K562 (cell line): Measurements from ENCODE around the gene CIAO2A. TPM values are rescaled to one million over a fixed set of nuclear protein-coding genes. Genes with fewer than 3 reads are reported as not detected.

Experiments used
- ATAC-seq: fragments of 200-7000 bp; cut with Tn5 transposase; 3 replicates; pipeline ENCODE4 v1.9.1; 2020; ENCODE audit warnings: moderate library complexity
- BruUV-seq: library from RNA; stranded (reverse); fragments of 400-500 nt; replicated peaks from 2 replicates; lab custom pipeline; 2021; lab: Mats Ljungman, UMichigan
- CTCF ChIA-PET: fragments of 300-600 bp; formaldehyde crosslinking; extraction: SDS; loops from one replicate; lab custom pipeline; 2021; ENCODE audit warnings: low intra/inter-chr PET ratio; lab: Yijun Ruan, JAX
- POLR2A ChIA-PET: fragments of 300-600, 350-650 bp; sonication (Branson Sonifier 250); formaldehyde crosslinking; extraction: SDS; loops from one replicate; lab custom pipeline; 2021; ENCODE audit warnings: antibody characterized with exemption, inconsistent platforms; lab: Yijun Ruan, JAX
- DNase-seq, 4 experiments: peaks; one replicate each; pipeline versions ENCODE4 v3.0.0 to v3.0.0-alpha.2; 2011 to 2018; ENCODE audit warnings: low spot score in 3 of 4, mixed read lengths in 3 of 4; ENCODE audit errors: extremely low read depth in 1 of 4
- FAIRE-seq: peaks from 2 replicates; lab custom pipeline; 2011; peaks lifted over from hg19 to GRCh38; lab: Jason Lieb, UNC
- H2AFZ ChIP-seq: 2 replicates; pipeline ENCODE4 v1.6.0; 2011; ENCODE audit warnings: low read depth, low read length, control low read depth, inconsistent platforms
- H3K27ac ChIP-seq: fragments of 200-600 bp; 3 replicates; pipeline ENCODE4 v1.8.0; 2011; ENCODE audit warnings: low read depth, mild to moderate bottlenecking, control low read depth, inconsistent platforms, low read length, moderate library complexity, mixed read lengths; ENCODE audit errors: extremely low read depth
- H3K27me3 ChIP-seq, 2 experiments: fragments of 300-600 bp in 1 of 2; 2 replicates in 1 of 2; 3 replicates in 1 of 2; pipeline versions ENCODE4 v1.6.0 to v1.8.0; 2011; ENCODE audit warnings: inconsistent platforms in 2 of 2, low read length in 2 of 2, mild to moderate bottlenecking in 1 of 2, mixed read lengths in 1 of 2, moderate library complexity in 1 of 2; ENCODE audit not compliant: control insufficient read depth in 2 of 2, insufficient read depth in 2 of 2
- H3K36me3 ChIP-seq: fragments of 300-600 bp; 3 replicates; pipeline ENCODE4 v1.8.0; 2011; ENCODE audit warnings: mild to moderate bottlenecking, low read length, inconsistent platforms; ENCODE audit not compliant: control insufficient read depth, insufficient read depth
- H3K4me1 ChIP-seq, 2 experiments: fragments of 200-600 bp in 1 of 2; replicated peaks in 1 of 2; 2 replicates in 1 of 2; 3 replicates in 1 of 2; pipeline versions ENCODE4 v1.5.1 to v1.8.0; 2011; ENCODE audit warnings: inconsistent platforms in 2 of 2, low read length in 2 of 2, mild to moderate bottlenecking in 1 of 2, mixed read lengths in 1 of 2, moderate library complexity in 1 of 2; ENCODE audit not compliant: control insufficient read depth in 2 of 2, insufficient read depth in 2 of 2
- H3K4me2 ChIP-seq: 2 replicates; pipeline ENCODE4 v1.6.1; 2011; ENCODE audit warnings: low read length, control low read depth, inconsistent platforms, mixed read lengths; ENCODE audit not compliant: insufficient read depth
- H3K4me3 ChIP-seq: fragments of 200-600 bp; sonication (generic), shearing (Covaris generic); 2 replicates; pipeline ENCODE4 v1.5.1; 2016; ENCODE audit warnings: control low read depth, inconsistent platforms
- H3K79me2 ChIP-seq: fragments of 200-600 bp; 3 replicates; pipeline ENCODE4 v1.8.0; 2011; ENCODE audit warnings: low read length, inconsistent platforms; ENCODE audit not compliant: control insufficient read depth, insufficient read depth
- H3K9ac ChIP-seq, 2 experiments: 2 replicates each; pipeline versions ENCODE4 v1.6.0 to v1.6.1; 2011; ENCODE audit warnings: low read depth in 2 of 2, low read length in 2 of 2, control low read depth in 1 of 2, inconsistent platforms in 1 of 2, mild to moderate bottlenecking in 1 of 2, mixed read lengths in 1 of 2; ENCODE audit not compliant: insufficient read depth in 1 of 2
- H3K9me1 ChIP-seq: one replicate; pipeline ENCODE4 v1.6.0; 2011; ENCODE audit warnings: inconsistent platforms, mild to moderate bottlenecking, low read length, moderate library complexity; ENCODE audit not compliant: control insufficient read depth, insufficient read depth
- H3K9me3 ChIP-seq: replicated peaks from 2 replicates; pipeline ENCODE4 v1.5.1; 2011; ENCODE audit warnings: low read depth, low read length, inconsistent platforms; ENCODE audit not compliant: control insufficient read depth, insufficient read depth
- H4K20me1 ChIP-seq: replicated peaks from 2 replicates; pipeline ENCODE4 v1.6.1; 2011; ENCODE audit warnings: low read length, inconsistent platforms, mixed read lengths; ENCODE audit not compliant: control insufficient read depth, insufficient read depth
- ASH1L ChIP-seq: fragments of 450-650 bp; IDR thresholded peaks from 2 replicates; pipeline ENCODE4 v1.6.1; 2018; ENCODE audit warnings: borderline replicate concordance, mild to moderate bottlenecking, low read depth; ENCODE audit not compliant: partially characterized antibody
- BRCA1 ChIP-seq, 2 experiments: fragments of 450-650 bp in 1 of 2; sonication (generic) in 1 of 2; formaldehyde crosslinking in 1 of 2; IDR thresholded peaks; 2 replicates each; pipeline versions ENCODE4 v1.5.0 to v1.6.1; 2017 to 2020; ENCODE audit warnings: mild to moderate bottlenecking in 1 of 2, missing genetic modification reagents in 1 of 2
- EHMT2 ChIP-seq: fragments of 450-650 bp; IDR thresholded peaks from 2 replicates; pipeline ENCODE4 v1.6.1; 2018; ENCODE audit warnings: antibody characterized with exemption
- IRF2 ChIP-seq: sonication (generic); formaldehyde crosslinking; IDR thresholded peaks from 2 replicates; pipeline ENCODE4 v1.8.1; 2022; ENCODE audit warnings: mild to moderate bottlenecking, missing genetic modification reagents
- STAG1 ChIP-seq: sonication (generic); formaldehyde crosslinking; IDR thresholded peaks from 2 replicates; pipeline ENCODE4 v1.5.0; 2020; ENCODE audit warnings: missing genetic modification reagents, borderline replicate concordance
- WGBS: fragments of 100-300 bp; shearing (Covaris generic); methylation state at CpG from one replicate; pipeline ENCODE4 v1.1.6; 2016; ENCODE audit warnings: low coverage, mixed read lengths; ENCODE audit not compliant: insufficient coverage; ENCODE audit errors: missing lambda C conversion rate; 5-methylcytosine and 5-hydroxymethylcytosine counted together
- in situ Hi-C: fragments of 300-500 bp; cut with MboI; formaldehyde crosslinking; loops from 4 replicates; pipeline ENCODE4 v1.15.0; 2018; ENCODE audit warnings: inconsistent platforms, mixed read lengths
- intact Hi-C: fragments of 100-400 bp; cut with micrococcal nuclease; formaldehyde crosslinking; loops from 2 replicates; pipeline ENCODE4 v1.14.2; 2022
- polyA plus RNA-seq, 8 experiments: library from polyadenylated mRNA; depleted of rRNA in 4 of 8; stranded (reverse) in 5 of 8; unstranded in 3 of 8; fragments of >200 nt; fragmentation: Nextera tagmentation in 2 of 8; fragmentation: Illumina TruSeq in 1 of 8; extraction: Ambion mirVana in 2 of 8; extraction: Trizol in 1 of 8; gene quantifications; 2 replicates each; pipeline versions ENCODE4 v1.2.1 to v1.2.3, GENCODE V29; 2011 to 2014; ENCODE audit warnings: inconsistent platforms in 1 of 8, missing spikeins in 1 of 8
- total RNA-seq, 7 experiments: library from RNA; depleted of rRNA in 6 of 7; stranded (reverse); fragments of >200 nt in 6 of 7; fragmentation: Illumina TruSeq in 2 of 7; extraction: Trizol in 2 of 7; gene quantifications; 2 replicates each; pipeline versions ENCODE4 v1.2.1 to v1.2.3, GENCODE V29; 2011 to 2021; ENCODE audit warnings: low replicate concordance in 1 of 7
- TF ChIP-seq, protein P1 (sequence below), 2 experiments: IDR thresholded peaks; 2 replicates each; pipeline ENCODE4 v1.6.1; 2012; ENCODE audit warnings: improper control_type of control experiment in 2 of 2, low read depth in 2 of 2, low read length in 2 of 2, borderline replicate concordance in 1 of 2
- TF ChIP-seq, protein P2 (sequence below), 2 experiments: fragments of 450-650 bp in 1 of 2; sonication (generic) in 1 of 2; formaldehyde crosslinking in 1 of 2; IDR thresholded peaks; 2 replicates each; pipeline versions ENCODE4 v1.7.1 to v1.9.0; 2016 to 2022; ENCODE audit warnings: inconsistent platforms in 1 of 2, mild to moderate bottlenecking in 1 of 2, missing genetic modification reagents in 1 of 2

The CIAO2A gene
- total and polyA plus RNA-seq, 9 of the 15 experiments (the other 6 are each of a cell fraction or from before 2014, with no cell fraction given) = 161 to 429 (median 313) TPM

DNA sequence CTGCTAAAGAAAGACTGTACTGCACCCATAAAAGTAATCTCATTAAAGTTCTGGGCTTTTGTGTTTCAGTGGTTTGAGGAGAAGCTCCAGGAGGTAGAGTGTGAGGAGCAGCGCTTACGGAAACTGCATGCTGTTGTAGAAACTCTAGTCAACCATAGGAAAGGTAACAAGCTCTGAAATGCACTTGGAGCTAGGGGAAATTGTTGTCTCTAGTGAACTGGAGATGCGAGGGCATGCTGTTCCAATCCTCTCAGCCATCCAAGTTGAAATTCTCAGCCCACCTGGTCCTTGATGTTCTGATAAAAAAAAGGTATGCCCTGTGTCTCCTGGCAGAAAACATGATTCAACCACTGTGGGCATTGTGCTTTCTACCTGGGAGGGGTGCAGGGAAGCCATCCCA, 36.5 kb upstream of the CIAO2A start:
- no peaks in the 10 kb centered on the region for H3K9me1 ChIP-seq
- intact Hi-C loops = no loop called here
- no peaks in the 10 kb centered on the region for H3K9me3 ChIP-seq
- 92% methylated on average over 3 of the region's 3 CpGs for WGBS
- H2AFZ ChIP-seq = no peak overlapping the region
- ChIA-PET CTCF (no interaction called here), POLR2A (interaction anchor here (0.6 to 5.9 kb wide), 4 partner anchors 8 to 37 kb away, joined by 3 to 34 read pairs (median 3); partner anchors contain the start of gene CIAO2A)
- FAIRE-seq = no peak
- H3K27ac ChIP-seq = no peak overlapping the region
- no peaks in the 10 kb centered on the region for H3K27me3 ChIP-seq
- in situ Hi-C loops = no loop called here
- H3K4me3 ChIP-seq = no peak overlapping the region
- no peak for ATAC-seq
- H3K79me2 ChIP-seq = no peaks in the 10 kb centered on the region
- H3K9ac ChIP-seq = no peak overlapping the region
- peaks cover 0 to 4% of the 10 kb centered on the region in 2 experiments; a peak in 1 of 5 replicates for H3K4me1 ChIP-seq
- H3K36me3 ChIP-seq = peaks cover 89% of the 10 kb centered on the region
- no TSS peak for BruUV-seq
- no peak overlapping the region for H3K4me2 ChIP-seq
- TF ChIP-seq IRF2 (CRISPR knock-in tag) = no peak
- TF ChIP-seq, protein P1, sequence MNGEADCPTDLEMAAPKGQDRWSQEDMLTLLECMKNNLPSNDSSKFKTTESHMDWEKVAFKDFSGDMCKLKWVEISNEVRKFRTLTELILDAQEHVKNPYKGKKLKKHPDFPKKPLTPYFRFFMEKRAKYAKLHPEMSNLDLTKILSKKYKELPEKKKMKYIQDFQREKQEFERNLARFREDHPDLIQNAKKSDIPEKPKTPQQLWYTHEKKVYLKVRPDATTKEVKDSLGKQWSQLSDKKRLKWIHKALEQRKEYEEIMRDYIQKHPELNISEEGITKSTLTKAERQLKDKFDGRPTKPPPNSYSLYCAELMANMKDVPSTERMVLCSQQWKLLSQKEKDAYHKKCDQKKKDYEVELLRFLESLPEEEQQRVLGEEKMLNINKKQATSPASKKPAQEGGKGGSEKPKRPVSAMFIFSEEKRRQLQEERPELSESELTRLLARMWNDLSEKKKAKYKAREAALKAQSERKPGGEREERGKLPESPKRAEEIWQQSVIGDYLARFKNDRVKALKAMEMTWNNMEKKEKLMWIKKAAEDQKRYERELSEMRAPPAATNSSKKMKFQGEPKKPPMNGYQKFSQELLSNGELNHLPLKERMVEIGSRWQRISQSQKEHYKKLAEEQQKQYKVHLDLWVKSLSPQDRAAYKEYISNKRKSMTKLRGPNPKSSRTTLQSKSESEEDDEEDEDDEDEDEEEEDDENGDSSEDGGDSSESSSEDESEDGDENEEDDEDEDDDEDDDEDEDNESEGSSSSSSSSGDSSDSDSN (IDR thresholded peaks at IDR 0.05; ENCODE audit: borderline replicate concordance in 1 of 2, low read depth in 2 of 2, low read length in 2 of 2) = no peak
- no peak for TF ChIP-seq ASH1L
- TF ChIP-seq EHMT2 = no peak
- no peak for TF ChIP-seq BRCA1 (IDR thresholded peaks at IDR 0.05)
- no peak for TF ChIP-seq BRCA1 (CRISPR knock-in tag; IDR thresholded peaks at IDR 0.05)
- TF ChIP-seq, protein P2, sequence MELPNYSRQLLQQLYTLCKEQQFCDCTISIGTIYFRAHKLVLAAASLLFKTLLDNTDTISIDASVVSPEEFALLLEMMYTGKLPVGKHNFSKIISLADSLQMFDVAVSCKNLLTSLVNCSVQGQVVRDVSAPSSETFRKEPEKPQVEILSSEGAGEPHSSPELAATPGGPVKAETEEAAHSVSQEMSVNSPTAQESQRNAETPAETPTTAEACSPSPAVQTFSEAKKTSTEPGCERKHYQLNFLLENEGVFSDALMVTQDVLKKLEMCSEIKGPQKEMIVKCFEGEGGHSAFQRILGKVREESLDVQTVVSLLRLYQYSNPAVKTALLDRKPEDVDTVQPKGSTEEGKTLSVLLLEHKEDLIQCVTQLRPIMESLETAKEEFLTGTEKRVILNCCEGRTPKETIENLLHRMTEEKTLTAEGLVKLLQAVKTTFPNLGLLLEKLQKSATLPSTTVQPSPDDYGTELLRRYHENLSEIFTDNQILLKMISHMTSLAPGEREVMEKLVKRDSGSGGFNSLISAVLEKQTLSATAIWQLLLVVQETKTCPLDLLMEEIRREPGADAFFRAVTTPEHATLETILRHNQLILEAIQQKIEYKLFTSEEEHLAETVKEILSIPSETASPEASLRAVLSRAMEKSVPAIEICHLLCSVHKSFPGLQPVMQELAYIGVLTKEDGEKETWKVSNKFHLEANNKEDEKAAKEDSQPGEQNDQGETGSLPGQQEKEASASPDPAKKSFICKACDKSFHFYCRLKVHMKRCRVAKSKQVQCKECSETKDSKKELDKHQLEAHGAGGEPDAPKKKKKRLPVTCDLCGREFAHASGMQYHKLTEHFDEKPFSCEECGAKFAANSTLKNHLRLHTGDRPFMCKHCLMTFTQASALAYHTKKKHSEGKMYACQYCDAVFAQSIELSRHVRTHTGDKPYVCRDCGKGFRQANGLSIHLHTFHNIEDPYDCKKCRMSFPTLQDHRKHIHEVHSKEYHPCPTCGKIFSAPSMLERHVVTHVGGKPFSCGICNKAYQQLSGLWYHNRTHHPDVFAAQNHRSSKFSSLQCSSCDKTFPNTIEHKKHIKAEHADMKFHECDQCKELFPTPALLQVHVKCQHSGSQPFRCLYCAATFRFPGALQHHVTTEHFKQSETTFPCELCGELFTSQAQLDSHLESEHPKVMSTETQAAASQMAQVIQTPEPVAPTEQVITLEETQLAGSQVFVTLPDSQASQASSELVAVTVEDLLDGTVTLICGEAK (IDR thresholded peaks at IDR 0.05) = no peak
- TF ChIP-seq, protein P2 (CRISPR knock-in tag; IDR thresholded peaks at IDR 0.05) = no peak
- TF ChIP-seq STAG1 (CRISPR knock-in tag) = no peak
- no peak for DNase-seq
- no peaks in the 10 kb centered on the region; the same call in 1 of the 2 replicates for H4K20me1 ChIP-seq
